ENCODE results near the gene DAPL1.

Gene DAPL1

GRCh38 chr2:158806941-158807340, 11.8 kb downstream of the DAPL1 start:
- Histone ChIP-seq H3K27ac (no peak overlapping the region), H3K4me3 (no peak overlapping the region), H3K27me3 (no peaks in the 10 kb centered on the region), H3K36me3 (no peaks in the 10 kb centered on the region), H4K20me1 (no peaks in the 10 kb centered on the region), H3K9ac (no peak overlapping the region), H3K4me1 (no peaks in the 10 kb centered on the region), H3K4me2 (no peak overlapping the region), H3K9me3 (replicated peaks in 1 of 11) (no peaks in the 10 kb centered on the region)
- TF ChIP-seq Cebpa-rat (IDR thresholded peaks at IDR 0.05), result no peak

- no peak overlapping the region for H3K27ac ChIP-seq
- TF ChIP-seq Cebpa-rat (IDR thresholded peaks at IDR 0.05), result no peak
- no peaks in the 10 kb centered on the region for H3K9me3 ChIP-seq (replicated peaks in 1 of 11)
- no peak overlapping the region for H3K4me3 ChIP-seq
- H3K4me1 ChIP-seq, result no peaks in the 10 kb centered on the region
- H3K4me2 ChIP-seq, result no peak overlapping the region
- H4K20me1 ChIP-seq, result no peaks in the 10 kb centered on the region
- H3K36me3 ChIP-seq, result no peaks in the 10 kb centered on the region
- H3K27me3 ChIP-seq, result no peaks in the 10 kb centered on the region
- no peak overlapping the region for H3K9ac ChIP-seq
Measured at GRCh38 chr2:158808426-158808825, 13.3 kb downstream of the DAPL1 start.

- no peak overlapping the region for H3K27ac ChIP-seq
- TF ChIP-seq Cebpa-rat (IDR thresholded peaks at IDR 0.05), result no peak
- H3K4me3 ChIP-seq, result no peak overlapping the region
- no peaks in the 10 kb centered on the region for H3K4me1 ChIP-seq
- no peaks in the 10 kb centered on the region for H3K36me3 ChIP-seq
- H3K4me2 ChIP-seq, result no peak overlapping the region
- no peaks in the 10 kb centered on the region for H3K27me3 ChIP-seq
- H3K9ac ChIP-seq, result no peak overlapping the region
- no peaks in the 10 kb centered on the region for H4K20me1 ChIP-seq
- H3K9me3 ChIP-seq (replicated peaks in 1 of 11), result no peaks in the 10 kb centered on the region
Measured at GRCh38 chr2:158809816-158810215, 14.7 kb downstream of the DAPL1 start.

- Histone ChIP-seq H3K4me2 (no peak overlapping the region), H3K27me3 (no peaks in the 10 kb centered on the region), H3K4me1 (no peaks in the 10 kb centered on the region), H3K36me3 (no peaks in the 10 kb centered on the region), H3K9ac (no peak overlapping the region), H3K9me3 (replicated peaks in 1 of 11) (no peaks in the 10 kb centered on the region), H4K20me1 (no peaks in the 10 kb centered on the region), H3K4me3 (no peak overlapping the region), H3K27ac (no peak overlapping the region)
- TF ChIP-seq Cebpa-rat (IDR thresholded peaks at IDR 0.05), result no peak
Measured at GRCh38 chr2:158810731-158811460, 15.8 kb downstream of the DAPL1 start.

GRCh38 chr2:158815166-158815565, 20.0 kb downstream of the DAPL1 start:
- no peak for TF ChIP-seq Cebpa-rat (IDR thresholded peaks at IDR 0.05)
- Histone ChIP-seq H3K36me3 (no peaks in the 10 kb centered on the region), H3K9me3 (replicated peaks in 1 of 11) (no peaks in the 10 kb centered on the region), H3K27ac (no peak overlapping the region), H3K4me3 (no peak overlapping the region), H4K20me1 (no peaks in the 10 kb centered on the region), H3K9ac (no peak overlapping the region), H3K4me2 (no peak overlapping the region), H3K4me1 (no peaks in the 10 kb centered on the region), H3K27me3 (no peaks in the 10 kb centered on the region)

GRCh38 chr2:158815658-158816057, 20.5 kb downstream of the DAPL1 start:
- H4K20me1 ChIP-seq, result no peaks in the 10 kb centered on the region
- no peak overlapping the region for H3K4me3 ChIP-seq
- H3K27ac ChIP-seq, result no peak overlapping the region
- TF ChIP-seq Cebpa-rat (IDR thresholded peaks at IDR 0.05), result no peak
- H3K36me3 ChIP-seq, result no peaks in the 10 kb centered on the region
- no peak overlapping the region for H3K9ac ChIP-seq
- H3K9me3 ChIP-seq (replicated peaks in 1 of 11), result no peaks in the 10 kb centered on the region
- no peaks in the 10 kb centered on the region for H3K4me1 ChIP-seq
- no peaks in the 10 kb centered on the region for H3K27me3 ChIP-seq
- no peak overlapping the region for H3K4me2 ChIP-seq

- no peak for TF ChIP-seq Cebpa-rat (IDR thresholded peaks at IDR 0.05)
Measured at GRCh38 chr2:158817588-158817987, 22.5 kb downstream of the DAPL1 start.

GRCh38 chr2:158818511-158818910, 23.4 kb downstream of the DAPL1 start:
- Histone ChIP-seq H3K4me1 (no peaks in the 10 kb centered on the region; a peak in 1 of 20 replicates), H3K36me3 (no peaks in the 10 kb centered on the region), H4K20me1 (no peaks in the 10 kb centered on the region), H3K9ac (no peak overlapping the region), H3K27me3 (no peaks in the 10 kb centered on the region), H3K9me3 (replicated peaks in 1 of 11) (no peaks in the 10 kb centered on the region), H3K4me2 (no peak overlapping the region), H3K4me3 (no peak overlapping the region), H3K27ac (no peak overlapping the region)
- TF ChIP-seq Cebpa-rat (IDR thresholded peaks at IDR 0.05), result no peak

More at GRCh38 chr2:158817588-158817987, 22.5 kb downstream of the DAPL1 start:
- no peaks in the 10 kb centered on the region for H3K27me3 ChIP-seq
- no peaks in the 10 kb centered on the region for H3K36me3 ChIP-seq
- no peak overlapping the region for H3K9ac ChIP-seq
- no peaks in the 10 kb centered on the region for H3K4me1 ChIP-seq
- no peak overlapping the region for H3K4me3 ChIP-seq
- H3K27ac ChIP-seq, result no peak overlapping the region
- no peaks in the 10 kb centered on the region for H3K9me3 ChIP-seq (replicated peaks in 1 of 11)
- H3K4me2 ChIP-seq, result no peak overlapping the region; a peak in 1 of 22 replicates
- no peaks in the 10 kb centered on the region for H4K20me1 ChIP-seq

GRCh38 chr2:158822193-158822592, 27.1 kb downstream of the DAPL1 start:
- no peak overlapping the region for H3K4me2 ChIP-seq
- no peak overlapping the region for H3K27ac ChIP-seq
- no peaks in the 10 kb centered on the region for H3K9me3 ChIP-seq (replicated peaks in 1 of 11)
- no peaks in the 10 kb centered on the region for H3K36me3 ChIP-seq
- TF ChIP-seq Cebpa-rat (IDR thresholded peaks at IDR 0.05), result no peak
- H3K9ac ChIP-seq, result no peak overlapping the region
- no peaks in the 10 kb centered on the region for H4K20me1 ChIP-seq
- H3K4me3 ChIP-seq, result no peak overlapping the region
- H3K27me3 ChIP-seq, result no peaks in the 10 kb centered on the region
- H3K4me1 ChIP-seq, result peaks cover 0 to 5% (median 0%) of the 10 kb centered on the region in 10 experiments; a peak in 1 of 20 replicates

GRCh38 chr2:158823486-158824237, 28.5 kb downstream of the DAPL1 start:
- Histone ChIP-seq H3K27me3 (no peaks in the 10 kb centered on the region), H3K27ac (no peak overlapping the region), H3K9ac (no peak overlapping the region), H3K36me3 (no peaks in the 10 kb centered on the region), H3K4me2 (no peak overlapping the region), H4K20me1 (no peaks in the 10 kb centered on the region), H3K9me3 (replicated peaks in 1 of 11) (no peaks in the 10 kb centered on the region), H3K4me1 (peaks cover 0 to 5% (median 0%) of the 10 kb centered on the region in 10 experiments; a peak in 1 of 20 replicates), H3K4me3 (no peak overlapping the region)
- no peak for TF ChIP-seq Cebpa-rat (IDR thresholded peaks at IDR 0.05)
